Bronchial epithelial cell (primary cell): ENCODE measurements around the gene DIRAS1. TPM values are rescaled to one million over a fixed set of nuclear protein-coding genes. Genes with fewer than 3 reads are reported as not detected.

Source experiments
- DNase-seq: peaks from one replicate; pipeline ENCODE4 v3.0.0-alpha.2; 2010; ENCODE audit warnings: low read depth
- FAIRE-seq: peaks from 2 replicates; lab custom pipeline; 2011; peaks lifted over from hg19 to GRCh38; lab: Jason Lieb, UNC
- H3K27me3 ChIP-seq: 2 replicates; pipeline ENCODE4 v1.5.1; 2011; ENCODE audit warnings: low read length; ENCODE audit not compliant: control insufficient read depth, insufficient read depth
- H3K36me3 ChIP-seq: 2 replicates; pipeline ENCODE4 v1.5.1; 2011; ENCODE audit warnings: low read length; ENCODE audit not compliant: control insufficient read depth, insufficient read depth
- H3K4me3 ChIP-seq: 2 replicates; pipeline ENCODE4 v1.5.1; 2011; ENCODE audit warnings: mild to moderate bottlenecking, low read depth, low read length, control low read depth
- total RNA-seq: library from RNA; depleted of rRNA; stranded (reverse); fragments of >200 nt; gene quantifications from 2 replicates; pipeline ENCODE4 v1.2.1, GENCODE V29; 2014
- TF ChIP-seq, protein P1 (sequence below): IDR thresholded peaks from 2 replicates; pipeline ENCODE4 v1.5.1; 2011; ENCODE audit warnings: mild to moderate bottlenecking, moderate library complexity, low read length, control low read depth, inconsistent platforms; ENCODE audit not compliant: insufficient read depth, severe bottlenecking

DIRAS1 gene
- total RNA-seq, 1 donor from 2014 or later = under 0.01 TPM

DNA sequence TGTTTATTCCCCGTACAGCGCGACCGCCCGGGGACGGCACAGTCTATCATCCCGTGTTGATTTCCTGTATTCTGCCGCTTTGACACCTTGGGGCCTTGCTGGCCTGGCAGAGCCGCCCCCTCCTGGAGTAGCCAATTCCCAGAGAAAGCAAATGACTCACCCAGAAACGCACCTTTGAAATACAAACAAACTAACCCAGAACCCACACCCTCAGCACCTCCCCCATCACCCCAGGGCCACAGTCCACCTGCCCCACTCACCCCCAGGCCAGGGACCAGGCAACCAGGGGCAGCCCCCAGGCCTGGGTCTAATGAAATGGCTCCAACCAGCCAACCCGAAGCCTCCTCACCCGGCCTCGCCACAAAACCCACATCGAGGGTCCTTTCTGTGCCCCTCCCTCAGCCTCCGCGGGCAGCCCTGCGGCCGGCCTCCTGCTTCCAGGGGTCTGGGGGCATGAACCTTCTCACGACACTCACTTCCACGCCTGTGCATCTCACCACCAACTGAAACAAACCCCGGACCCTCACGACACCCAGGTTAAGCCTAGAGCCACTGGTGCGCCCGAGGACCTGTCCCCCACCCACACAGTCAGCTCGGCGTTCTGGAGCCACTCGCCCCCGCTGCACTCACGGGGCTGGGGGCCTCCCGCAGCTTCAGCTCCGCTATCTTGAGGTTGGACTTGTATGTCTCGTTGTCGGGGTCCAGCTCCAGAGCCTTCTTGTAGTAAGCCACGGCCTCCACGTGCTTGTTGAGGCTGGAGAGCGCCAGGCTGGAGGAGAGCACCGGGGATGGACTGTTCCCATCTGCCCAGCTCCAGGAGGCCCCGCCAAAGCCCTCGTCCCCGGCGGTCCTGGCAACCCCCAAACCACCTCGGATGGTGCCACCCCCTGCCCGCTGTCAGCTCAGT lies 41.0 kb upstream of the DIRAS1 start:
- H3K4me3 ChIP-seq = no peak overlapping the region
- H3K36me3 ChIP-seq = peaks cover 25% of the 10 kb centered on the region
- TF ChIP-seq, protein P1, sequence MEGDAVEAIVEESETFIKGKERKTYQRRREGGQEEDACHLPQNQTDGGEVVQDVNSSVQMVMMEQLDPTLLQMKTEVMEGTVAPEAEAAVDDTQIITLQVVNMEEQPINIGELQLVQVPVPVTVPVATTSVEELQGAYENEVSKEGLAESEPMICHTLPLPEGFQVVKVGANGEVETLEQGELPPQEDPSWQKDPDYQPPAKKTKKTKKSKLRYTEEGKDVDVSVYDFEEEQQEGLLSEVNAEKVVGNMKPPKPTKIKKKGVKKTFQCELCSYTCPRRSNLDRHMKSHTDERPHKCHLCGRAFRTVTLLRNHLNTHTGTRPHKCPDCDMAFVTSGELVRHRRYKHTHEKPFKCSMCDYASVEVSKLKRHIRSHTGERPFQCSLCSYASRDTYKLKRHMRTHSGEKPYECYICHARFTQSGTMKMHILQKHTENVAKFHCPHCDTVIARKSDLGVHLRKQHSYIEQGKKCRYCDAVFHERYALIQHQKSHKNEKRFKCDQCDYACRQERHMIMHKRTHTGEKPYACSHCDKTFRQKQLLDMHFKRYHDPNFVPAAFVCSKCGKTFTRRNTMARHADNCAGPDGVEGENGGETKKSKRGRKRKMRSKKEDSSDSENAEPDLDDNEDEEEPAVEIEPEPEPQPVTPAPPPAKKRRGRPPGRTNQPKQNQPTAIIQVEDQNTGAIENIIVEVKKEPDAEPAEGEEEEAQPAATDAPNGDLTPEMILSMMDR = no peak
- H3K27me3 ChIP-seq = no peaks in the 10 kb centered on the region
- FAIRE-seq = no peak
- no peak for DNase-seq

DNA sequence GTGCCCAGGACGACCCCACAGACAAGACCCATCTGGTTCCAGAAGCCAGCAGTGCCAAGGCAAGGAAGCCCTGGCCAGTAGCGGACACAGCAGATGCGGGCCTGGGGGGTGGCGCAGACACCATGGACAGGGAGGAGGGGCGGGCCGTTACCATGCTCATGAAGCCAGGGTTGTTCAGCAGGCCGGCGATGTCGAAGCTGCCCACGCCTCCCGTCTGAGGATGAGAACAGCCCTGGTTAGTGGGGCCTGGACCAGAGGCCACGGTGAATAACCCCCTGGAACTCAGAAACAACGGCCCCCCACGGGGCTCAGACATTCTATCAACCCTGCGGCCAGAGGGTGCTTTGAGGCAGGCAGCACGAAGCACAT lies 40.1 kb upstream of the DIRAS1 start:
- Histone ChIP-seq H3K4me3 (no peak overlapping the region), H3K27me3 (no peaks in the 10 kb centered on the region), H3K36me3 (peaks cover 28% of the 10 kb centered on the region)
- no peak for FAIRE-seq
- TF ChIP-seq, protein P1 = no peak
- no peak for DNase-seq

DNA sequence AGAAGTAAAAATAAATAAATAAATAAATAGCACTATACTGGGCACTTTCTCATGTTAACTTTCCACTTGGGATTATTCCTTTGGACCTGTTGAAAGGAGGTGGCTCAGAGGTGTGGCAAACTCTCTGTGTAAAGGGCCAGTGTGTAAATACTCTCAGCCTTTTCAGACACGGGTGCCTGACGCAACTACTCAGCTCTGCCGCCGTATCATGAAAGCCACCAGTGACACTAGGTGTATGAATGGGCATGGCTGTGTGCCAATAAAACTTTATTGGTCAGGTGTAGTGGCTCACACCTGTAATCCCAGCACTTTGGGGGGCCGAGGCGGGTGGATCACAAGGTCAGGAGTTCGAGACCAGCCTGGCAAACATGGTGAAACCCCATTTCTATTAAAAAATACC lies 38.8 kb upstream of the DIRAS1 start:
- DNase-seq (no peak), FAIRE-seq (no peak)
- no peak overlapping the region for H3K4me3 ChIP-seq
- H3K36me3 ChIP-seq = peaks cover 29% of the 10 kb centered on the region
- no peaks in the 10 kb centered on the region for H3K27me3 ChIP-seq
- TF ChIP-seq, protein P1 = no peak

DNA sequence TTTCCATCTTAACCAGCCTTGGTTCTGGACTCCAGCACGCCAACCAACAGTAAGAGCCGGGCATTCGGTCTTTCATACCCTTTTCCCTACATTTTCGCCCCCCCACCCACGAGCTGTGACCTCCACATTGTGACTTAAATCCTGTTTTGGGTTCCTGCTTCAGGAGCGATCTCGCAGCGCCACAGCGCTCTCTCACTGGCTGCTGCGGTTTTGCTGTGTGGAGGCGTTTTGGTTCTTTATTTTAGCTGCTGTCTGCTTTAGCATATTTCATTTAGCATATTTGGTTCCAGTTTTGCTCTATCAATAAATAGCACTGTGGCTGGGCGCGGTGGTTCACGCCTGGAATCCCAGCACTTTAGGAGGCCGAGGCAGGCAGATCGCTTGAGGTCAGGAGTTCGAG lies 38.2 kb upstream of the DIRAS1 start:
- H3K36me3 ChIP-seq = peaks cover 28% of the 10 kb centered on the region
- FAIRE-seq = peak; percentile 68
- H3K27me3 ChIP-seq = no peaks in the 10 kb centered on the region

DNA sequence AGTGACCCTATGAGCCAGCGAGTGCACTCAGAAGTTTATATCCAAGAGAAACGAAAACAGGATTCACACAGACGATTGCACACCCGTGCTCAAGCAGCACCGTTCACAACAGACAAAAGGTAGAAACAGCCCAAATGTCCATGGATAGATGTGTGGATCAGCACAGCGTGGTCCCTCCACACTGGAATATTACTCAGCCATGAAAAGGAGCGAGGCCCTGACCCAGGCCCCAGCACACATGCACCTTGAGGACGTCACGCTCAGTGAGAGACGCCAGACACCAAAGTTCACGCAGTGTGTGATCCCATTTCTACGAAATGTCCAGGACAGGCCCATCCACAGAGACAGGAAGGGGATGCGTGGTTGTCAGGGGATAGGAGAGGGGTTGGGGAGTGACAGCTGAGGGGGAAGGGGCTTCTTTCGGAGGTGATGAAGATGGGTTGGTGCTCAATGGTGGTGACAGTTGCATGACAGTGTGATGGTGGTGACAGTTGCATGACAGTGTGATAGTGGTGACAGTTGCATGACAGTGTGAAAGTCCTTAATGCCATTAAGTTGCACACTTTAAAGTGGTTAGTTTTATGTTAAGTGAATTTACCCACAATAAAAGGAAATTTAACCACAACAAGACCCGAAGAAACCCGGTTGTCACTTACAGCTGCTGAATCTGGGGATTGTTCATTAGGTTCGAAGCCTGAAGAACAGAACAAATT lies 37.6 kb upstream of the DIRAS1 start:
- DNase-seq = no peak
- FAIRE-seq = peak; percentile 55

More for the DNA sequence above, 38.2 kb upstream of the DIRAS1 start:
- no peak overlapping the region for H3K4me3 ChIP-seq
- TF ChIP-seq, protein P1 = no peak
- no peak for DNase-seq

More for the DNA sequence above, 37.6 kb upstream of the DIRAS1 start:
- Histone ChIP-seq H3K36me3 (peaks cover 28% of the 10 kb centered on the region), H3K27me3 (no peaks in the 10 kb centered on the region), H3K4me3 (no peak overlapping the region)
- TF ChIP-seq, protein P1 = no peak
